GM12873 (cell line): Measurements from ENCODE around the gene RGL1.

ENCODE experiments used
- CTCF ChIP-seq: IDR thresholded peaks from 2 replicates; pipeline ENCODE4 v1.5.1; 2012; ENCODE audit warnings: low read depth, mild to moderate bottlenecking, moderate library complexity, low read length, control low read depth; ENCODE audit not compliant: insufficient read depth; ENCODE audit errors: missing control alignments

RGL1 gene

DNA sequence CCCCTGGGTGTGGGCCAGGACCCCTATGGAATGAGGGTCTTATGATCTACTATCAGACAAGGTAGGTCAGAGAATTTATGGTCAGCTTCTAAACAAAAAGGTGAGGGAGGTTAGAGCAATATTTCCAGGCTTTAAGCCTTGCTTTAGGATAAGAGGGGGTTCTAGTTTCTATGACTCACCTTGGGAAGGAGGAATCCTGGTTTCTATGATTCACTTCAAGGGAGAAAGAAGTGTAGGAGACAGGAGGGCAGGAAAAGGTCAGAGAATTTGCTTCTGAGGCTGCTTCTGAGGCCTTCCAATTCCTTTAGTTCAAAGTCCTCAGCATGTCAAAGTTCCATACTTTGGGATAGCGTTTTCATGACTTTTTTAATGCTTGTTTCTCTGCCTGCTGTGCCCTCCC lies 35.2 kb downstream of the RGL1 start:
- TF ChIP-seq CTCF, result no peak

- no peak for TF ChIP-seq CTCF
Observed at GRCh38 chr1:183841550-183841949, 36.6 kb downstream of the RGL1 start.

- TF ChIP-seq CTCF, result no peak
Observed at GRCh38 chr1:183841950-183842794, 37.3 kb downstream of the RGL1 start.

- no peak for TF ChIP-seq CTCF
Observed at GRCh38 chr1:183842795-183843144, 37.9 kb downstream of the RGL1 start.

GRCh38 chr1:183844806-183845205 lies 39.9 kb downstream of the RGL1 start:
- no peak for TF ChIP-seq CTCF

DNA sequence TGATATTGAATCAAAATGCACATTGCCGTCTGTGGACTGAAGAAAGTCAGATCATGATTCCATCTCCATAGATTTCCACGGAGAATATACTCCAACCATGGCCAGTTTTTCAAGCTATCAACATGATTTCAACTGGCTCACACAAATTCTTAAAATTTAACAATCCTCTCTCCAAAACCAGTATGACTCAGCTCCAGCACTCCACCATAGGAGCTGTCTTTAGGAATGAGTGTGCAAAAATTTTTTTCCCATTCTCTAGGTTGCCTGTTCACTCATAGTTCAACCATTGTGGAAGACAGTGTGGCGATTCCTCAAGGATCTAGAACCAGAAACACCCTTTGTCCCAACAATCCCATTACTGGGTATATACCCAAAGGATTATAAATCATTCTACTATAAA lies 40.8 kb downstream of the RGL1 start:
- TF ChIP-seq CTCF, result no peak

GRCh38 chr1:183847641-183848040 lies 42.7 kb downstream of the RGL1 start:
- TF ChIP-seq CTCF, result no peak

- no peak for TF ChIP-seq CTCF
Observed at GRCh38 chr1:183850852-183851251, 45.9 kb downstream of the RGL1 start.
